GM06990 (cell line): Measurements from ENCODE around the gene NR1D1.

ENCODE experiments used
- DNase-seq: peaks from one replicate; pipeline ENCODE4 v3.0.0-alpha.2; 2011; ENCODE audit not compliant: insufficient read length; ENCODE audit errors: extremely low read depth
- H3K27me3 ChIP-seq: replicated peaks from 2 replicates; pipeline ENCODE4 v1.6.0; 2011; ENCODE audit warnings: low read length; ENCODE audit not compliant: control insufficient read depth, insufficient read depth
- H3K36me3 ChIP-seq: 2 replicates; pipeline ENCODE4 v1.5.1; 2011; ENCODE audit warnings: low read length; ENCODE audit not compliant: control insufficient read depth, insufficient read depth
- H3K4me3 ChIP-seq: replicated peaks from 2 replicates; pipeline ENCODE4 v1.5.1; 2011; ENCODE audit warnings: low read depth, mild to moderate bottlenecking, control low read depth, low read length
- TF ChIP-seq, protein P1 (sequence below): IDR thresholded peaks from 2 replicates; pipeline ENCODE4 v1.5.1; 2011; ENCODE audit warnings: low read length, control low read depth, mild to moderate bottlenecking, inconsistent platforms; ENCODE audit not compliant: insufficient read depth, poor library complexity, severe bottlenecking

The NR1D1 gene

DNA sequence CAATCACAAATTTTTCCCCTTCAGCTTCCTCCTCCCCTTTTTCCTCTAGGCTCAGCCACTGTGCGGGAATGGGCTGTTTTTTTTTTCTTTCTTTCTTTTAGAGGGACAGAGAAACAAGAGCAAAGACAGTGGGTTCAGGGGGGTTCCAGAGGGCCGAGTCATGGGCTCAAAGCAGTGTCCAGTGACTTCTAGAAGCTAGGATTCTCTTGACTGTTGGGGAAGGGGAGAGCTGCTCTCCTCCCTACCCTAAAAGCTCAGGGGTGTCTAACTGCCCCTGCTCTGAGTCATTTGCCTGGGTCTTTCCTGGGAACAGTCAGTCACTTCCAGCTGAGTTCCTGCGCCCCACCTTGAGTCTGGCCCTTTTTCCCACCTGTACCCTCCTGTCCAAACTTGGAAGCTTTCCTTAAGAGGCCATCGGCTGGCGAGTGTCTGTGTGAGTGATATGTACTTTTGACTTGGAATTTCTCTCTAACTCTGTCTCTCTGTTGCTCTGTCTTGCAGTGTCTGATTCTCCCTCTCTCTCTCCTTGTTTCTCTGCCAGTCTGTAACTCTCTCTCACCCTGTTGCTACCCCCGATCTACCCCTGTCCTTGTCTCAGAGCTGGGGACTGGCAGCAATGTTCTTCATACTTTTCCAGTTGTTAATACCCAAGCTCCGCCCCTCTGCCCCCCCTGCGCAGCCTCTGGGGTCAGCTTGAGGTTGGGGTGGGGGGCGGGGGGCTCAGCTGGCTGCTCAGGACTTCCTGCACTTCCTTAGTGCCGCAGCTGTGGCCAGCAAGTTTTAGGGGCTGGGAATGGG, 35.2 kb downstream of the NR1D1 start:
- no peak for DNase-seq
- Histone ChIP-seq H3K27me3 (peaks cover 3% of the 10 kb centered on the region; the same call in 1 of the 2 replicates), H3K4me3 (no peak overlapping the region), H3K36me3 (no peaks in the 10 kb centered on the region)
- TF ChIP-seq, protein P1, sequence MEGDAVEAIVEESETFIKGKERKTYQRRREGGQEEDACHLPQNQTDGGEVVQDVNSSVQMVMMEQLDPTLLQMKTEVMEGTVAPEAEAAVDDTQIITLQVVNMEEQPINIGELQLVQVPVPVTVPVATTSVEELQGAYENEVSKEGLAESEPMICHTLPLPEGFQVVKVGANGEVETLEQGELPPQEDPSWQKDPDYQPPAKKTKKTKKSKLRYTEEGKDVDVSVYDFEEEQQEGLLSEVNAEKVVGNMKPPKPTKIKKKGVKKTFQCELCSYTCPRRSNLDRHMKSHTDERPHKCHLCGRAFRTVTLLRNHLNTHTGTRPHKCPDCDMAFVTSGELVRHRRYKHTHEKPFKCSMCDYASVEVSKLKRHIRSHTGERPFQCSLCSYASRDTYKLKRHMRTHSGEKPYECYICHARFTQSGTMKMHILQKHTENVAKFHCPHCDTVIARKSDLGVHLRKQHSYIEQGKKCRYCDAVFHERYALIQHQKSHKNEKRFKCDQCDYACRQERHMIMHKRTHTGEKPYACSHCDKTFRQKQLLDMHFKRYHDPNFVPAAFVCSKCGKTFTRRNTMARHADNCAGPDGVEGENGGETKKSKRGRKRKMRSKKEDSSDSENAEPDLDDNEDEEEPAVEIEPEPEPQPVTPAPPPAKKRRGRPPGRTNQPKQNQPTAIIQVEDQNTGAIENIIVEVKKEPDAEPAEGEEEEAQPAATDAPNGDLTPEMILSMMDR: no peak

DNA sequence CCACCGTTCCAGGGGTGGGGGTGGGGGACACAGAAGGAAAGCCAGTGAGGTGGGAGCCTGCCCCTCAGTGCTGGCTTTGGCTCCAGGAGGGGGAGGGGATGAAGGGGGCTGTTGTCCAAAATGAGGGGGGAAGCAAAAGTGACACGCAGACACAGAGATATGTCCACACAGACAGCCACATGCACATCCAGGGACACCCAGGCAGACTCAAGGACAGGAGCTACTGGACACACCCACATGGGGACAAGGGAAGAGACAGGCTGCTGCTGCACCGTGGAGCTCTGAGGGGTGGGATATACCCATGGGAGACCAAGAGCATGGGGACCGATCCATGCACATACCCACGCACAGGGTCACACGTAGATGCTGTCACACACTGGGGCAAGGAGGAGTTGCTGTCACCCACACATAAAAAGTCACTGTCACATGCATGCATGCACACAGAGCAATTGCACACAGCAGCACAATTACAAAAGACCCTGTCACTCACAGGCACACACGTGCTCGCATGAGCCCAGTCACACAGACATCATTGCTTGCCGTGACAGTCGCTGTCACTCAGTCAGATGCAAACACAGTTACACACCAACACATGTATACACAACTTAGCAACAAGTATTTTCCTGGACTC, 36.4 kb downstream of the NR1D1 start:
- Histone ChIP-seq H3K4me3 (no peak overlapping the region), H3K36me3 (no peaks in the 10 kb centered on the region), H3K27me3 (peaks cover 3% of the 10 kb centered on the region; the same call in 1 of the 2 replicates)
- TF ChIP-seq, protein P1: no peak
- no peak for DNase-seq

DNA sequence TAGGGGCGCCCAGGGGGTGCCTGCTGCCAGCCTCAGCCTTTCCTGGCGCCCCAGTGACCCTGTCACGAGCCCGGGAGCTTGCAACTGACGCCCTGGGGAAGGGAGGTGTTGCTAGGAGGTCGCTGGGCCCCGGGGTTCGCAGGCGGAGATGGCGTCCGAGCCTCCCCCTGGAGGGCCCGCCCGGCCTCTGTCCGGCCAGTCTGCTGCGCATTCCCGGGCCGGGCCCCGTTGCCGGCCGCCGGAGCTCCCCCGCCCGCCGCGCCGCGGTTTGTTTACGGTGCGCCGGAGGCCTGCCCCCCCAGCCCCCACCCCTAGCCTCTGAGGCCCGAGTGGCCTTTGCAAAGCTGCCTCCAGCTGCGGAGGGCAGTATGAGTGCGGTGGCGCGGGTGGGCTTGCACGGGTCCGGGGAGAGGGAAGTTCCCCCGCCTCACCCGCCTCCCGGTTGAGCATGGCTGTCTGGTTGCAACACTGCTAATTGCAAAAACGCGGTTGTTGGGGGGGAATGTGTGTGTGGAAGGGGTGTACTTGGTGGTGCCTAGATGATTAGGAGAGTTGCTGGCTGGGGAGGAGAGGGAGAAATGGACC, 37.1 kb downstream of the NR1D1 start:
- TF ChIP-seq, protein P1: no peak
- DNase-seq: no peak
- no peaks in the 10 kb centered on the region for H3K36me3 ChIP-seq
- peak overlapping the region; percentile 79 for H3K4me3 ChIP-seq
- H3K27me3 ChIP-seq: peaks cover 3% of the 10 kb centered on the region; the same call in 1 of the 2 replicates

DNA sequence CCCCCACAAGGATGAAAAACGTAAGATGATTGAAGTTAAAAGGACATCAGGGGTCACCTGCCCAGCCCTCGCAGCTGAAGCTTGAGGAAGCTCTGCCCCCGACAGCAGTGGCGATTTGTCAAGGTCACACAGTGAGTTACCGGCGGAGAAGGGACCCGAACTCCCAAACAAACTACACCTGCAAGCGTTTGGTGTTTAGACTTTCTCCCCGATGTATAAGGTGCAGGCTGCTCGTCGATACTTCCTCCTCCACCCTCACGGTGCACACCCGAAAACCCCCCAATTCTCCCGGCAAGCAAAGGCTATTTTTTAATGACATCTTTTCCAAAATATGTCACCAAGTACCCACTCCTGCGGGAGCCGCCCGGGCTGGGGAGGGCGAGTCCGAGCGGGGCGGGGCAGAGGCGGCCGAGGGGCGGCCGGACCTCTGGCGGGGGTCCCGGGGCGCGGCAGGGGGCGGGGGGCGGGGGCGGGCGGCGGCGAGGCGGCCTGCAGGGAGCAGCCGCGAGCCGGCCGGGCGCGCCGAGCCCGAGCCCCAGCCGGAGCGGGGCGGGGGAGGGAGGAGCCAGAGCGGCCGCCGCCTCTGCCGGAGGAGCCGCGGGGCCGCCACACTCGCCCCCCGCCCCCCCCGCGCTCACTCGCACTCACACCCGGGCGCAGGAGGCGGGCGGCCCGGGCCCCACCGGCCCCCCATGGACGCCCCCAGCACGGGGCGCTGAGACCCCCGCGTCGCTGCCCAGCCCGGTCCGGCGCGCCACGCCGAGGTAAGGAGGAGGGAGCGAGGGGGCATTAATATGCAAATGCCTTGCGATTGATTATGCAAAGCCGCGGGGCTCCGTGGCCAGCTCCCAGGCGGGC, 37.8 kb downstream of the NR1D1 start, which contains the start of gene THRA:
TSS of gene THRA (plus strand) at position 637 of the 858 bp plus-strand sequence. CDS start 11,524 bp downstream, outside the sequence.
- peaks cover 3% of the 10 kb centered on the region; the same call in 1 of the 2 replicates for H3K27me3 ChIP-seq
- no peaks in the 10 kb centered on the region for H3K36me3 ChIP-seq
- H3K4me3 ChIP-seq: peak within 1 kb of the TSS; percentile 79
- peak; percentile 63 for DNase-seq
- TF ChIP-seq, protein P1: no peak

DNA sequence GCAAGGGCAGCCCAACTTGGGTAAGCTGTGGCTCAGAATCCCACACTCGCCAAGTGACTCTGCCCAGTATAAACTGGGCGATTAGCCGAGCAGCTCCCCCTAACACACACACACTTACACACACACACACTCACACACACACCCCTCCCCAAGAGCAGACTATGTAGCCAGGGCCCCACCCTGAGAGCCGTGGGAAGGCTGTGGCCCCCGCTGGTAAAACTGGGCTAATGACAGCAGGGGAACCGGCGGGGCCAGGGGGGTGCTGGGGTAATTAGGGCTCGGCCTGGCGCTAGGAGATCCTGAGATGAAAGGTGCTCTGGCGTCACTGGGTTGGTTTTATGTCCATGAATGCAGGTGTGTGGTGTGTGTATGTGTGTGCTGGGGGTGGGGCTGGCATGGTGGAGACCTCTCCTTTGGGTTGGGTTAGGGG, 38.8 kb downstream of the NR1D1 start:
- DNase-seq: no peak
- H3K36me3 ChIP-seq: no peaks in the 10 kb centered on the region
- H3K4me3 ChIP-seq: no peak overlapping the region
- TF ChIP-seq, protein P1: no peak
- H3K27me3 ChIP-seq: peaks cover 3% of the 10 kb centered on the region; the same call in 1 of the 2 replicates
